ENCODE data around the gene DGCR6.
"Not testable (repeated sequence)": the region's sequence is repeated elsewhere in the genome, so short reads cannot be mapped to it uniquely, and the experiment has no call there.

DGCR6 gene

DNA sequence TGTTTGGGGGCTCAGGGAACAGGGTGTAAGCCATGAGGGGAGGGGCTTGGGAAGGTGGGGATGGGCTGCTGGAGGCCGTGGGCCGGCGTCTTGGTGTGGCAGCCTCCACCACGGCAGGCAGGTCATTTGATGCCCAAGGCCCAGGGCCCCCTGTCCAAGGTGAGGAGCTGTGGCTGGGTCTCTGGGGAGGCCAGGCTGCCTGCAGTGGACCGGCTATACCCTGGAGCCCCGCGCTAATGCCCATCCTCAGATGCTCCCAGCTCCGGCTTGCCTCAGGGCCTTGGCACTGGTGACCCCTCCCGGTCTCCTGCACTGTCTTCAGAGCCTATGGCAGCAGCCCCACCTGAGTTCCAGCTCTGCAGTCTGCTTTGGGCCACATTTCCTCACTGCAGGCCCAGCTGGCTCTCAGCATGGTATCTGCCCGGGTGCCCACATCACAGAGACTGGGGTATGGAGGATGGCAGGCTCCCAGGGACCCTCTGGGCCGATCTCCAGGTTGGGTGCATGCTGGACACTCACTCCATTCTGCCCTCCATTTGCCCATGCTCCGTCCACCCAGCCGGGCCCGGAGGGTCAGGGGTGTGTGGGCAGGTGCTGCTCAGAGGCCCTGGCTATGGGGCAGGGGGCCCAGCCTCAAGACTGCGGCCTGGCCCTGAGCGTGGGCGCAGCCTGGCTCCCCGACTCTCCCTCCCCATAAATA, 51.7 kb downstream of the DGCR6 start:
- intact Hi-C loops (cut with DNase I): not testable (repeated sequence)
- peak in 9 of 42 donors; percentile 9 to 29 (median 13) for DNase-seq

DNA sequence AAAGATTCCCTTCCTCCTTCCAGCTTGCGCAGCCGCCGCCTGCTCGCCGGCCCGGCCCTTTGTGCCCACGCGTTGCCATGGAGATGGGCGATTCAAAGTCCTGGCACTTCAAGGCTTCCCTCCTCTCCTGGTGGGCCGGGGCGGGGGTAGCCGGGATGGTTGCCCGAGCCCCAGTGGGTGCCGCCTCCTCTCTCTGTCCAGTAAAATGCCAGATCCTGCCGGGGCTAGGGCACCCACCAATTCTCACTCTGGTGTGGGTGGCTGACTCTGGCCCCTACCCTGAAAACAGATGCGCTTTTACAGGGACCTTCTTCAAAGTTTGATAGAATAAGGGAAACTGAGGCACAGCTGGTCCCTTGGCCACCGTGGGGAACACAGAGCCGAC, 52.2 kb downstream of the DGCR6 start:
- intact Hi-C loops (cut with DNase I): not testable (repeated sequence)
- DNase-seq: peak in 24 of 42 donors; percentile 11 to 74 (median 43)

- DNase-seq: peak in 8 of 42 donors; percentile 6 to 22 (median 11)
- intact Hi-C loops (cut with DNase I): not testable (repeated sequence)
Measured at GRCh38 chr22:18958738-18959137, 52.6 kb downstream of the DGCR6 start.

- peak in 5 of 42 donors; percentile 0 to 20 (median 8) for DNase-seq
- intact Hi-C loops (cut with DNase I): not testable (repeated sequence)
Measured at GRCh38 chr22:18959266-18959665, 53.1 kb downstream of the DGCR6 start.

DNA sequence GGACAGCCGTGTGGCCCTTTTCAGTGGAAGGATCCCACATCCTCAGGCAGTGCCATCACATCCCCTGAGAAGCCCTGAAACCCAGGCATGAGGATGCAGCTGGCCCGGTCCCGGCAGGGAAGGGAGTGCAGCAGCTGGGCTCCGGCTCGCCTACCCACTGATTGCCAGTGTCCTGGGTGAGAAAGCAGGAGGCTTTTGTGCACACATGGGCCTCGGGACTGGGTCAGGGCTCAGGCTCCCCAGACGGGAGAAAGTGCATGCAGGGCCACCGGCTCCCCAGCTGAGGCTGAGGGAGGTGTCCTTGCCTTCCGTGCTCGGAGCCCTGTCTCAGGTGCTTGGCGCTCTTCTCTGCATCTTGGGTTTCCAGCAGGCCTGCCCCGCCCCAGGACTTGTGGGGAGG, 53.6 kb downstream of the DGCR6 start:
- peak in 9 of 42 donors; percentile 1 to 28 (median 11) for DNase-seq
- intact Hi-C loops (cut with DNase I): not testable (repeated sequence)

- DNase-seq: peak in 10 of 42 donors; percentile 1 to 23 (median 8)
- intact Hi-C loops (cut with DNase I): not testable (repeated sequence)
Measured at GRCh38 chr22:18960166-18960820, 54.2 kb downstream of the DGCR6 start.

DNA sequence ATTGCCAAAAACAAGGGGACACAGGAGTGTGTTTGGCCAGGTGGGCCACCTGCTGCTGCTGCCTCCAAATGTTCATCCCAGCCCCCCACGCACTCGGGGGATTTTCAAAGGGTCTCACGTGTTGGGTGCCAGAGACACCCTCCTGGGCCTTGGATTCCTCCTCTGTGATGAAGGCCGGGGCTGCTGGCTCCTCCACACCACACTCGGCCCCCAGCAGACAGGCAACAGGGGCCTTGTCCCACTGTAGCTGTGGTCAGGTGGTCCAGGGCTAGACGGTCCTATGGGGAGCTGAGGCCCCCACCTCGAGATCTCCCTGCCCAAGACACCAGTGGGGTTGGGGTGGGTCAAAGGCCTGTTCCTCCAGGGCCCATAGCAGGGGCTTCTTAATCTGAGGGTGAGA, 55.1 kb downstream of the DGCR6 start:
- DNase-seq: peak in 11 of 42 donors; percentile 1 to 28 (median 6)
- intact Hi-C loops (cut with DNase I): not testable (repeated sequence)

Data from head of caudate nucleus (tissue), 42 donors.